NCI-H82 treated with DMSO at 0.1 percent for 48 hours (cell line): ENCODE results near the gene C1orf21.

Experiments
- DNase-seq: peaks from one replicate; lab custom pipeline; 2025; ENCODE audit not compliant: unreplicated experiment; lab: John Stamatoyannopoulos, UW

Gene C1orf21

GRCh38 chr1:184624626-184625025, 237.8 kb downstream of the C1orf21 start:
- DNase-seq = no peak

- DNase-seq = no peak
Measured at GRCh38 chr1:184625271-184625670, 238.4 kb downstream of the C1orf21 start.

- DNase-seq = no peak
Measured at GRCh38 chr1:184626076-184627006, 239.5 kb downstream of the C1orf21 start.

DNA sequence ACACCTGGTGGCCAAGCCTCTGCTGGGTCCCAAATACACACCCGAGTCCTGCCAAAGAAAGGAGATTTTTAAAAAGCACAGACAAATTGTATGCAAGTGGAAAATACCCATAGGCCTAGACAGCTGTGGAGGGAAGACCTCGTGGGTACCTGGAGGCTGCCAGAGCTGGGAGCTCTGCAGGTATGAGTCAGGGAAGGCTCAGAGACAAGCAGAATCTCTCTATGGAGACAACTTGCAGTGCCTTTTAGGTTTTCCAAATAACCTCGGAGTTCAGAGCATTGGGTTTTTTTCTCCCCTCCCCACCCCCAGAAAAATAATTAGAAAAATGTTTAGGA, 240.1 kb downstream of the C1orf21 start:
- no peak for DNase-seq

GRCh38 chr1:184629266-184629665, 242.4 kb downstream of the C1orf21 start:
- no peak for DNase-seq

GRCh38 chr1:184630679-184631060, 243.8 kb downstream of the C1orf21 start:
- DNase-seq = no peak

DNA sequence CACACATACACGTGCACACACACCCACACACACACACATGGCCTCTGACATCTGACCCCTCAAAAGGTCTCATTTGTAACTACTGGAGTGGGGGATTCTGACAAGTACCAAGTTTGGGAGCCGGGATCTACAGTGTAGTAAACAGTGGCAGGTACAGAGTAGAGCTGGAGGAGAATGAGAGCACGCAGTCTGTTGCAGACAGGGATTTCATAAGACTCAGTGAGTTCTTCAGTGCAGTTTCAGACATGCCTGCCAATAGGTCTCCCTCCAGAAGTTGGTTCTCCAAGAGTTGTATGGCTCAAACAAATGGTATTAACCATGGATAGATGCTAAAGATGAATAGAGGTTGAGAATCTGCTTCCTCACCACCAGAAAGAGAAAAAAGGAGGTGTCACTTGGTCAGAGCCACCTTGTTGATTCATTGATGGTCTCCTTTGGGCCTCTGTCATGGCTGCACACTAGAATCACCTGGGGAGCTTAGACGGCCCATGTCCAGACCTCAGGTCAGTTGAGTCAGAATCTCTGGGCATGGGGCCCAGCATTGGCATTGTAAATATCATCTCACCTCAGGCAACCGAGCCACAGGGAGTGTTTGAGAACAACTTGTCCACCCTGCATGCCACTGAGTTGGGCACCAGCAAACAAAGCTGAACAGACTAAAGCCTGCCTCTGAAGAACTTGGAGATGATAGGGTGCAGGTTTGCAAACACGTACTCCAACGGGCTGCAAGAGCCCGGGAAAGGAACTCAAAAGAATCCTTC, 245.8 kb downstream of the C1orf21 start:
- DNase-seq = no peak

GRCh38 chr1:184633785-184634184, 247.0 kb downstream of the C1orf21 start:
- DNase-seq = peak; percentile 73

DNA sequence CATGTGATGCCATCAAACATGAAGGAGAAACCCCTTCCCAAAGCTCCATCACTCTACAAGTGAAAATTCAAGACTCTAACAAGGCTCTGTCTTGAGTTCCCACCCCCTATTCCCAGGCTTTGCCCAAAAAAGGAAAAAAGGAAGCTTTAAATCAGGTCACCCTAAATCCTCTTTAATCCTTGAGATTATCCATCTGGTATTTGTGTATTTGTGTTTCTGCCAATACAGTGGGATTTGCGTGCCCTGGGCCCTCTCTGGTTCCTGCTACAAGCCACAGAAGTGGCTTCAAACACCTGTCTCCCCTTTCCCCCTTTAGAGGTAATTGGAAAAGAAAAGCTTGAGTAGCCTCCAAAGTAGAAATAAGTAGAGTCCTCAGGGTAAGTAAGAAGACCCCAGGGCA, 247.5 kb downstream of the C1orf21 start:
- peak; percentile 93 for DNase-seq

DNA sequence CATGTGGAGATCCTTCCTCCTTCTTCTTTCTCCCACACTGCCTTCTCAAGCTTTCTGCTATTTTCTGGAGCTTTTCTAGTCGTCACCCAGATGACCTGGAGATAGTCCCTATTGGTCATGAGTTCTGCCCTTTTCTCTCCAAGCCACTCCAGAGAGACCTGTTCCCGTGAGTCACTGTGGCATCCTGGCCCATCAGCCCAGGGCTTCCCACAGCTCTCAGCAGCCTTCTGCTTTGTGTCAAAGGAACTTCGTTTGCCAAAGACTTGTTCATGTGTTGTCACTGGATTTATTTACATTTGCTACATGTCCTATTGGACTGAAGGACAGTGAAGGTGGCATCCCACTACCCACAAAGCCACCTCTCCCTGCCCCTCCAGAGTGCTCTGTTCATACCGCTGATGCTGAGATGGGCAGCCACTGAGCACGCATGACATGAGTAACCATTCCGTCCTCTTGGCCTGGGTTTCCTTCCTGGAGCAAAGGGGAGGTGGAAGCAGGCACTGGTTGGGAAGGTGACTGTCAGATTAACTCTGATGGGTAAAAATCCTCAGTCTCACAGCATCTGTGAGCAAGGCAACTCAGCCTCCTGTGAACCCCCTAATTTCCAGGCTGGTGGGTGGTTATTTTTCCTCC, 248.6 kb downstream of the C1orf21 start:
- DNase-seq = no peak

DNA sequence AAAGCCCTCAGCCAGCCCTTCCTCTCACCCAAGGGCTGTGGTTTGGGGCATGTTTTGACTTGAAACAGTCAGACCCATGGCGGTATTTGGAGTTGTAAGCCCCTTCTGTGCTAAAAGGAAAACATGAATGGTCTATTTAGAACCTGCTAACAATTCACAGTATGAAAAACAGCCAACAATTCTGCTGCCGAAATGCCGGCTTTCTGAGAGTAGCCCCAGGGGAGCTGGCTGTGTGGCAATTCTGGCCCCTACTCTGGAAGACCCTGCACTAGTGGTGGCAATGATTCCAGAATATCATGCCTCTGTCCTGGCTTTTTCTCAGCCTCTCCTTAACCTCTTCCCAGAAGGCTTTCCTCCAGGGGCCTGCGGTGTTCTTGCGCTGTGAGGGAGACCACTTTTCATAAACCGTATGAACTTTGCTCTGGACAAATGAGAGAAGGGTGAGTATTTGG, 249.2 kb downstream of the C1orf21 start:
- DNase-seq = no peak

DNA sequence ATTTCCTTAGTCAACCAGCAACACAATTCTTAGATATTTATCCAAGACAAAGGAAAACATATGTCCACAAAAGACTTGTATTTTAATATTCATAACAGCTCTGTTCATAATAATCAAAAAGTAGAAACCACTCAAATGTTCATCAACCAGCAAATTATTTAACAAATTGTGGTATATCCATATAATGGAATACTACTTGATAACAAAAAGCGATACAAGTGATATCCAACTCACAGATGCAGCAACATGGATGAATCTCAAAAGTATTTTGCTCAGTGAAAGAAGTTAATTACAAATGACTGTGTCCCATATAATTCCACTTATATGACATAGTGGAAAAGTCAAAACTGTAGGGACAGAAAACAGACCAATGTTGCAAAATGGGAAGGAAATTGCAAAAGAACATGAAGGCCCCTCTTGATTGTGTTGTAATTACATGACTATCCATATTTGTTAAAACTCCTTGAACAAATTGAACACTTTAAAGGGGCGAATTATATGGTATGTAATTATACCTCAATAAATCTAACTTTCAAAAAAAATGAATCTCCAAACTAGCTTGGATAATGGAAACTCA, 250.9 kb downstream of the C1orf21 start:
- DNase-seq = no peak

DNA sequence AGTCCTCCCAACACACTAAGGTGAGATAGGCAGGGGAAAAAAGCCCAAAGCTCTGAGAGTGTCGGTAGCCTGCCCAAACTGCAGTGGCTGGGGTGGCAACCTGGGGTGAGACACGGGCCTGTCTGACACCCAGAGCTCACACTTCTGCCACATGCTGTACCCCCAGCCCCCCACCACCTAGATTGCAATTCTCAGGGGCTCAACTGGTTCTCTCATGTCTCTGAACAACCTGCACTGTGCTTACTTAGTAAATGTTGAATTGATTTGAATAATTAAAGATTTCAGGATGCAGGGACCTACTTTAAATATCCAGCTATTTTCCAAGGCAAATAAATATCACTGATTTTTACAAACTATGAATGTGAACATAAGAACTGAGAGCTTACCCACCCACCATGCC, 252.4 kb downstream of the C1orf21 start:
- no peak for DNase-seq

DNA sequence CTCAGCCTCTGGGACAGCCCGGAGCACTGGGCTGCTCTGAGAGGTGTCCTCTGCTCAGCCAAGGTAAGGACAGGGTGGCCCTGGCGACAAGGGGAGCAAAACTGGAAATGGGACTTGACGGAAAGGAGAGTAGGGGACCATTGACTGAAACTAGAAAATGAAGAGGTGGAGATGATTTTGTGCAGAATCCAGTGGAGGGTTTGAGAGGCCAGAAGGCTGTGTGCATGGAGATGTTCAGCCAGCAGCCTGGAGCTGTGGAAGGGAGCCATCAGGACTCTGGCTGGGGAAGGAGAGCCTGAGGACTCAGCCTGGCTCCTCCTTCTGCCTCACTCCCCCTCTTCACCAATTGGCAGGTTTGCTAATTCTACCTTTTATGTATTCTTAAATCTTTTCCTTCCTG, 253.7 kb downstream of the C1orf21 start:
- no peak for DNase-seq

- peak; percentile 41 for DNase-seq
Measured at GRCh38 chr1:184641894-184642293, 255.1 kb downstream of the C1orf21 start.

- no peak for DNase-seq
Measured at GRCh38 chr1:184643661-184644060, 256.8 kb downstream of the C1orf21 start.

GRCh38 chr1:184644771-184645170, 257.9 kb downstream of the C1orf21 start:
- no peak for DNase-seq

DNA sequence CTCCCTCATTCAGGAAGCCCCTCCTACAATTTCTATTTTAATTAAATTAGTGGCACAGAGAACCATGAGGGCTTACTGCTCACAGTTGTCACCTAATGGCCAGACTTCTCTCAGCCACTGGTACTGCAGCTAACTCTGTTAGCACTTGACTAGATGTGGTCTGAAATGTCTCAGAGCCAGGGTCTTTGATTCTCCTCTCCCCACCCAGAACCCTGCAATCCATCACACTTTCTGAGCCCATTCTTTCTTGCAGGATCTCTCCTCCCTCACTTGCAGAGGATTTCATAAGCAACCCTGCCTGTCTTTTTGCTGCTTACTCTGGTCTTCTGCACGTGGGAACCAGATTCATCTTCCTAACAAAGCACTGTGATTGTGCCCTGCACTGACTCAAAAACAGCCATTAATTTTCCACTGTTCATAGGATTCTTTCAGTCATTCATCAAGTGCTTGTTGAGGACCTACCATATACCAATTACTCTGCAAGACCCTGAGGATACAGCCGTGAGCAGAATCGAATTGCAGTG, 259.4 kb downstream of the C1orf21 start:
- DNase-seq = no peak

GRCh38 chr1:184646824-184647223, 260.0 kb downstream of the C1orf21 start:
- no peak for DNase-seq

GRCh38 chr1:184647471-184647870, 260.6 kb downstream of the C1orf21 start:
- DNase-seq = no peak
